ENCODE data around the gene KATNAL1. TPM values are rescaled to one million over a fixed set of nuclear protein-coding genes. Genes with fewer than 3 reads are reported as not detected.

The KATNAL1 gene
- total RNA-seq, 1 experiment from 2014 or later = 9.9 TPM

GRCh38 chr13:30157616-30157993, 149.7 kb downstream of the KATNAL1 start:
- in situ Hi-C loops (cut with HindIII; ENCODE audit: low pct_unique_long_range_greater_than_20kb, low sequenced_read_pairs) = no loop called here
- DNase-seq (ENCODE audit: low read depth, low spot score) = no peak

DNA sequence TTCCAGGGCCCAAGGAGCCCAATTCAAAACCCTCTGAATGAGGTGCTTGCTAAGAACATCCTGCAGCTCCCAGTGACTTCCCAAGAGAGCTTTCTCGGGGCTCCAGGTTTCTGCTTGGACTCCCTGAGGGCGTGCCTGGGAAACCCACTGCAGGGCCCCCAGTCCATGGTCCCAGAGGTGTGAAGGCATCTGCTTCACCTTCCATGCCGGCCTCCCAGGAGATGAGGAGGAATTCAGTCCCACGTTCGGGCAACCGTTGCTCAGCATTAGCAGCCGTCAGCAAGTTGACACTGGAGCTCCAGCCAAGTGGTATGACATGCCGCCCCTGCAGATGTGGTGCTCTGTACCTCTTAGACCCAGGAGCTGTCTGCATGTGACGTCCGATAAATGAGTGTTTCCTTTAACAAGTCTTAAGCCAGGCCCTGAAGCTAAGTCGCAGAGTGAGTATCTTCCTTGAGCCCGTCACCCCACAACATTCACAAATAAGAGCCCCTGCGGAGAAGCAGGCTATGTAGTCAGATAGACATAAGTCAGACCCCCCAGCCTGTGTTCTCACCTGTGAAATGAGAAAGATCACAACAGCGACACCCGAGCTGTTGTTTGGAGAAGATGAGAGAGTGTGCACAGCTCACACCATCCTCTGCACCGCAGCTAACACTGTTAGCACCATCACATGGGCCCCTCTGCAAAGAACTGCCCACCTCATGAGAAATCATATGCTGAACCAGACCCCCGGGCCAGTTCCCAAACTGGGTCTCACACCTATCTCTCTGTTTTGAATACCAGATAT, 150.3 kb downstream of the KATNAL1 start:
- in situ Hi-C loops (cut with HindIII; ENCODE audit: low pct_unique_long_range_greater_than_20kb, low sequenced_read_pairs) = no loop called here
- DNase-seq (ENCODE audit: low read depth, low spot score) = no peak

GRCh38 chr13:30156270-30156669, 151.1 kb downstream of the KATNAL1 start:
- in situ Hi-C loops (cut with HindIII; ENCODE audit: low pct_unique_long_range_greater_than_20kb, low sequenced_read_pairs) = no loop called here
- DNase-seq (ENCODE audit: low read depth, low spot score) = no peak

- in situ Hi-C loops (cut with HindIII; ENCODE audit: low pct_unique_long_range_greater_than_20kb, low sequenced_read_pairs) = no loop called here
- DNase-seq (ENCODE audit: low read depth, low spot score) = no peak
Observed at GRCh38 chr13:30154931-30155330, 152.4 kb downstream of the KATNAL1 start.

- in situ Hi-C loops (cut with HindIII; ENCODE audit: low pct_unique_long_range_greater_than_20kb, low sequenced_read_pairs) = no loop called here
- DNase-seq (ENCODE audit: low read depth, low spot score) = no peak
Observed at GRCh38 chr13:30154531-30154930, 152.8 kb downstream of the KATNAL1 start.

DNA sequence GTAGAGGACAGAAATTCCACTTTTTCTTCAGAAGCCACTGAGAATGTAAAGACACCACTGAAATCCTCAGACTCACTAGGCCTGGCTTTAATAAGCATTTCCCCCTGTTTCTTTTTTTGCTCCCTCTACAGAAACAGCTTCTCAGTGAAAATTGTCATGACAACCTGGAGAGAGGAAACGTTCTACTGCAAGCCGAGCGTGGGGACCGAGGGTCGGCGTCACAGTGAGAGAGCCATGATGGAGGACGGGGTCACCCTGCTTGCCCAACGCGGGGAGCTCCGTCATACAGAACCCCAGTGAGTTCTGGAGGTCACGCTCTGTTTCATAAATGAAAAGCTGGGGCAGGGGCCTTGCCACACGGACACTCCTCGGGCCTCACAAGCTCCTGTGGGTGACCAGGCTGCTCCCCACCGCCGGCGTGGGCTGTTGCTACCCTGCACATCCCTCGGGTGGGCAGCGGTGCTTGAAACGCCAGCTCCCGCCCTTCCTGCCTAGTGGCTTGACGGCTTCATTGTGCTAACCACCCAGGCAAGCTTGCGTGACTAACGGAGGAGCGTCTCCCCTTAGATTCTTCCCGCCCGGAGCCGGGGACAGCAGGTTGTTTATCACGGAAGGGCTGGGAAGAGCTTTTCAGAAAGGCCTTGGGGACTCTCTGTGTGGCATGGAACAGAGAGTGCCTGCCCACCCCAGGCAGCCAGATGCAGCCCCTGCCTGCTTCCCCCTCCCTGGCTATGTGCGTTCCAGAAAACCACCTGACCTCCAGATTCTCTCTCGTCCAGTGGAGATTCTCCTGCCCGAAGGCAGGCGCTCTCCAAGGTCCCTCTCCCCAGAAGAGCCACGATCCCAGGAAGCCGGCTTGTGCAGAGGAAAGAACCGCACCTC, 153.6 kb downstream of the KATNAL1 start:
- in situ Hi-C loops (cut with HindIII; ENCODE audit: low pct_unique_long_range_greater_than_20kb, low sequenced_read_pairs) = no loop called here
- no peak for DNase-seq (ENCODE audit: low read depth, low spot score)

Small RNA genes within 50 kb of the gene (small RNA-seq; reads per million reads assigned to genes)
- gene RNU6-64P = 0 reads per million in 2 experiments

Other genes starting within 250 kb of the KATNAL1 start
- gene UBE2L5, start 114.9 kb upstream of the KATNAL1 start, total RNA-seq (2014; rRNA removed; shearing (Covaris generic)) = not detected in 2 replicates
- 475 and 507 TPM in 2 replicates for gene HMGB1, start 158.4 kb upstream of the KATNAL1 start, total RNA-seq (2014; rRNA removed; shearing (Covaris generic))